ENCODE results near the gene C2orf15.

DNA sequence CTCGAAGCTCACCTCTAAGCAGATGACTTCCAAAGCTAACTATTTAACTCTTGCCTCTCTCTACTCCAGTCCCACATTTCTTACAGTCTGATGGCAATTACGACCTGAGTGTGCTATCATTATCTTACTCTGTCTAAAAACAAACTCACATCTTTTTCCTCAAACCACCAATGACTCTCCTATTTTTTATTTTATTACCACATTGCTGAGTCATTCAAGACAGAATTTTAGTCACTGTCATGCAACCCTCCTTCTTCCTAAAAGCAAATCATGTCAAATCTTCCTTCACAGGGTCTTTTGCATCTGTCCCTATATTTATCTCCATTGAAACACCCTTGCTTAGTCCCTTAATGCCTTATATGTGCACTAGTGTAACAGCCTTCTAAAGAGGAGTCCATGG is 34.6 kb upstream of the C2orf15 start:
- TF ChIP-seq, protein P1, sequence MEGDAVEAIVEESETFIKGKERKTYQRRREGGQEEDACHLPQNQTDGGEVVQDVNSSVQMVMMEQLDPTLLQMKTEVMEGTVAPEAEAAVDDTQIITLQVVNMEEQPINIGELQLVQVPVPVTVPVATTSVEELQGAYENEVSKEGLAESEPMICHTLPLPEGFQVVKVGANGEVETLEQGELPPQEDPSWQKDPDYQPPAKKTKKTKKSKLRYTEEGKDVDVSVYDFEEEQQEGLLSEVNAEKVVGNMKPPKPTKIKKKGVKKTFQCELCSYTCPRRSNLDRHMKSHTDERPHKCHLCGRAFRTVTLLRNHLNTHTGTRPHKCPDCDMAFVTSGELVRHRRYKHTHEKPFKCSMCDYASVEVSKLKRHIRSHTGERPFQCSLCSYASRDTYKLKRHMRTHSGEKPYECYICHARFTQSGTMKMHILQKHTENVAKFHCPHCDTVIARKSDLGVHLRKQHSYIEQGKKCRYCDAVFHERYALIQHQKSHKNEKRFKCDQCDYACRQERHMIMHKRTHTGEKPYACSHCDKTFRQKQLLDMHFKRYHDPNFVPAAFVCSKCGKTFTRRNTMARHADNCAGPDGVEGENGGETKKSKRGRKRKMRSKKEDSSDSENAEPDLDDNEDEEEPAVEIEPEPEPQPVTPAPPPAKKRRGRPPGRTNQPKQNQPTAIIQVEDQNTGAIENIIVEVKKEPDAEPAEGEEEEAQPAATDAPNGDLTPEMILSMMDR (IDR thresholded peaks at IDR 0.05), result no peak
- no peak for TF ChIP-seq POLR2A (IDR thresholded peaks at IDR 0.05)
